ENCODE data around the gene DCLK1.

DNA sequence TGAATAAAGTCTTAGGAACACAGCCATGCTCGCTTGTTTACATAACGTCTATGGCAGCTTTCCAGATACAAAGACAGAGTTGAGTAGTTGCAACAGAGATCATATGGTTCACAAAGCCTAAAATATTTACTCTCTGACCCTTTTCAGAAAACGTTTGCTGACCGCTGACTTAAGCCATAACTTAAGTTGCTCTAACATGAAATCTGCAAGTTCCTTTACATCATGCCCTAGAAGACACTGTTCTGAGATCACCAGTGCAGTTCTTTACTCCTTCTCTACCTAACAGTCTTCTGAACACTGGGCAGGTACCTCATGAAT is 166.4 kb downstream of the DCLK1 start:
- TF ChIP-seq, protein P1, sequence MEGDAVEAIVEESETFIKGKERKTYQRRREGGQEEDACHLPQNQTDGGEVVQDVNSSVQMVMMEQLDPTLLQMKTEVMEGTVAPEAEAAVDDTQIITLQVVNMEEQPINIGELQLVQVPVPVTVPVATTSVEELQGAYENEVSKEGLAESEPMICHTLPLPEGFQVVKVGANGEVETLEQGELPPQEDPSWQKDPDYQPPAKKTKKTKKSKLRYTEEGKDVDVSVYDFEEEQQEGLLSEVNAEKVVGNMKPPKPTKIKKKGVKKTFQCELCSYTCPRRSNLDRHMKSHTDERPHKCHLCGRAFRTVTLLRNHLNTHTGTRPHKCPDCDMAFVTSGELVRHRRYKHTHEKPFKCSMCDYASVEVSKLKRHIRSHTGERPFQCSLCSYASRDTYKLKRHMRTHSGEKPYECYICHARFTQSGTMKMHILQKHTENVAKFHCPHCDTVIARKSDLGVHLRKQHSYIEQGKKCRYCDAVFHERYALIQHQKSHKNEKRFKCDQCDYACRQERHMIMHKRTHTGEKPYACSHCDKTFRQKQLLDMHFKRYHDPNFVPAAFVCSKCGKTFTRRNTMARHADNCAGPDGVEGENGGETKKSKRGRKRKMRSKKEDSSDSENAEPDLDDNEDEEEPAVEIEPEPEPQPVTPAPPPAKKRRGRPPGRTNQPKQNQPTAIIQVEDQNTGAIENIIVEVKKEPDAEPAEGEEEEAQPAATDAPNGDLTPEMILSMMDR (IDR thresholded peaks at IDR 0.05 in 8 of 11, conservative IDR thresholded peaks at IDR 0.05 in 3 of 11) = no peak
- TF ChIP-seq POLR2AphosphoS5 (IDR thresholded peaks at IDR 0.05) (no peak), POLR2A (IDR thresholded peaks at IDR 0.05) (no peak)

Data from spleen (tissue), 7 donors.